Osteoblast (primary cell): ENCODE measurements around the gene ADK. TPM values are rescaled to one million over a fixed set of nuclear protein-coding genes. Genes with fewer than 3 reads are reported as not detected.

Experiments
- DNase-seq: peaks from one replicate; pipeline ENCODE4 v3.0.0; 2011; ENCODE audit warnings: low spot score, mixed read lengths; ENCODE audit not compliant: insufficient read length; ENCODE audit errors: missing footprints
- H2AFZ ChIP-seq: 2 replicates; pipeline ENCODE4 v1.6.0; 2011; ENCODE audit warnings: mild to moderate bottlenecking, low read length
- H3K27ac ChIP-seq: 2 replicates; pipeline ENCODE4 v1.5.1; 2011; ENCODE audit warnings: mild to moderate bottlenecking, low read depth, low read length, moderate library complexity
- H3K27me3 ChIP-seq: 2 replicates; pipeline ENCODE4 v1.6.0; 2012; ENCODE audit warnings: mild to moderate bottlenecking, control low read depth, inconsistent platforms, low read length, moderate library complexity; ENCODE audit not compliant: insufficient read depth
- H3K36me3 ChIP-seq: 2 replicates; pipeline ENCODE4 v1.5.1; 2011; ENCODE audit warnings: mild to moderate bottlenecking, low read length, control low read depth, moderate library complexity; ENCODE audit not compliant: insufficient read depth
- H3K4me1 ChIP-seq: 2 replicates; pipeline ENCODE4 v1.5.1; 2011; ENCODE audit warnings: mild to moderate bottlenecking, low read length, control low read depth, moderate library complexity; ENCODE audit not compliant: insufficient read depth
- H3K4me2 ChIP-seq: 2 replicates; pipeline ENCODE4 v1.6.0; 2011; ENCODE audit warnings: mild to moderate bottlenecking, low read length; ENCODE audit not compliant: insufficient read depth
- H3K4me3 ChIP-seq: fragments of 200-600 bp; sonication (generic); 3 replicates; pipeline ENCODE4 v1.5.1; 2012; ENCODE audit warnings: mild to moderate bottlenecking, low read length, inconsistent platforms; ENCODE audit not compliant: insufficient read depth
- H3K79me2 ChIP-seq: 2 replicates; pipeline ENCODE4 v1.6.0; 2012; ENCODE audit warnings: mild to moderate bottlenecking, low read length, control low read depth, inconsistent platforms; ENCODE audit not compliant: insufficient read depth
- H3K9me3 ChIP-seq: 2 replicates; pipeline ENCODE4 v1.5.1; 2011; ENCODE audit warnings: low read depth, low read length, control low read depth
- H4K20me1 ChIP-seq: 2 replicates; pipeline ENCODE4 v1.6.0; 2012; ENCODE audit warnings: mild to moderate bottlenecking, low read length, control low read depth; ENCODE audit not compliant: insufficient read depth
- CTCF ChIP-seq: IDR thresholded peaks from 2 replicates; pipeline ENCODE4 v1.5.1; 2011; ENCODE audit warnings: mild to moderate bottlenecking, low read depth, low read length, moderate library complexity; ENCODE audit errors: extremely low read depth
- small RNA-seq: library from RNA; depleted of rRNA; stranded (forward); fragments of <200 nt; gene quantifications from one replicate; pipeline ENCODE3, GENCODE V24; 2012
- total RNA-seq: library from RNA; depleted of rRNA; stranded (reverse); fragments of >200 nt; gene quantifications from 2 replicates; pipeline ENCODE4 v1.2.3, GENCODE V29; 2012

The ADK gene
- total RNA-seq, 1 donor = 34.0 TPM

DNA sequence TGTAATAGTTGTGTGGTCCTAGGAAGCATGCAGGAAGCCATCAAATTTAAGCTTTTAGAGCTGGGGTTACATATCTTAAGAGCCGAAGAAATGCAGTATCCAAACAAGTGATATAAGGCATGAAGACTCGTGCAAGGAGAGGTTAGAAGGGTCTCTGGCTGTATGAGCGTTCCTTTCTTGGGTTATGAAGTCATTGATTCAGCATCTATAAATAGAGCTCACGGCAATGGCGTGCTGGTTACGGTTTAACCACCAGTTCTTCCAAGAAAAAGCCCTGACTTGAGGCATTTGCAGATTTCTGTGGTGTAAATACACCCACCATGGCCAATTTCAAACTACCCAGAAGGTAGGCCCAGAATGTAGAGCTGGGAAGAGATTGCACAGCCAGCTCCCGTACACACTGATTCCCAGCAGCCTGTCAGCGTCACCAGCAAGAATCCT is 603.4 kb downstream of the ADK start:
- no peak overlapping the region for H2AFZ ChIP-seq
- no peak for DNase-seq

DNA sequence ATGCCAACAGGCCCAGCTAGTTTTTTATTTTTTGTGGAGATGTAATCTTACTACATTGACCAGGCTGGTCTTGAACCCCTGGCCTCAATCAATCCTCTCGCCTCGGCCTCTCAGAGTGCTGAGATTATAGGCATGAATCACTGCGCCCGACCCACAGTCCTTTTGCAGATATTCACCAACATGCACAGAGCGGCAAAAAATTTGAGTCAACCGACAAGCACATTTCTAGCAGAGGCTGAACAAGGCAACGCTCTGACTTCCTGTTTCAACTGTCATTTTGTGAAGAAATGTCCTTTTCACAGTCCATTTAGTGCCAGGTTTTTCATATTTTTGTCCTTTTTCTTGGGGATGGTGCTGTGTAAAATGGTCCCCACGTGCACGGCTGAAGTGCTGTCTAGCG is 604.3 kb downstream of the ADK start:
- Histone ChIP-seq H3K36me3 (no peaks in the 10 kb centered on the region), H3K27me3 (no peaks in the 10 kb centered on the region), H4K20me1 (no peaks in the 10 kb centered on the region), H2AFZ (no peak overlapping the region), H3K27ac (no peak overlapping the region), H3K79me2 (no peaks in the 10 kb centered on the region), H3K9me3 (no peaks in the 10 kb centered on the region), H3K4me3 (no peak overlapping the region), H3K4me1 (peaks cover 4% of the 10 kb centered on the region), H3K4me2 (no peak overlapping the region)
- DNase-seq = no peak
- TF ChIP-seq CTCF = no peak

More for the DNA sequence above, 603.4 kb downstream of the ADK start:
- no peaks in the 10 kb centered on the region for H3K9me3 ChIP-seq
- H3K27me3 ChIP-seq = no peaks in the 10 kb centered on the region
- TF ChIP-seq CTCF = no peak
- H3K27ac ChIP-seq = no peak overlapping the region
- no peak overlapping the region for H3K4me2 ChIP-seq
- no peaks in the 10 kb centered on the region for H4K20me1 ChIP-seq
- H3K4me3 ChIP-seq = no peak overlapping the region
- no peaks in the 10 kb centered on the region for H3K79me2 ChIP-seq
- H3K4me1 ChIP-seq = peaks cover 4% of the 10 kb centered on the region
- H3K36me3 ChIP-seq = no peaks in the 10 kb centered on the region

Small RNAs within 50 kb of the gene (small RNA-seq; reads per million reads assigned to genes)
- gene RF00019 = not detected
- gene TIMM9P1 = not detected

Other genes starting within 250 kb of the ADK start
- gene PLAU, start 240.1 kb upstream of the ADK start, total RNA-seq = 27.9 and 40.7 TPM in 2 replicates
- 169 and 201 TPM in 2 replicates for gene VCL, start 153.1 kb upstream of the ADK start, total RNA-seq
- 35.8 and 37.7 TPM in 2 replicates for gene AP3M1, start 393 bp upstream of the ADK start, total RNA-seq